Mesenchymal stem cell (in vitro differentiated cells and primary cell): ENCODE results near the gene REXO4.

Experiments used
- DNase-seq: peaks from one replicate; pipeline ENCODE4 v3.0.0-alpha.2; 2013
- H2AFZ ChIP-seq: one replicate; pipeline ENCODE4 v1.6.1; 2013; ENCODE audit warnings: low read depth, mild to moderate bottlenecking, control low read depth, inconsistent platforms, low read length, moderate library complexity
- H2AK5ac ChIP-seq: 2 replicates; pipeline ENCODE4 v1.6.1; 2013; ENCODE audit warnings: low read length, moderate library complexity, mild to moderate bottlenecking, inconsistent platforms; ENCODE audit not compliant: severe bottlenecking
- H2BK120ac ChIP-seq: one replicate; pipeline ENCODE4 v1.6.1; 2013; ENCODE audit warnings: low read depth, mild to moderate bottlenecking, inconsistent platforms, low read length, moderate library complexity
- H2BK12ac ChIP-seq, 2 experiments: one replicate each; pipeline ENCODE4 v1.6.1; 2013; ENCODE audit warnings: inconsistent platforms in 2 of 2, low read length in 2 of 2, mild to moderate bottlenecking in 2 of 2, moderate library complexity in 2 of 2, control low read depth in 1 of 2
- H2BK15ac ChIP-seq: one replicate; pipeline ENCODE4 v1.6.1; 2013; ENCODE audit warnings: mild to moderate bottlenecking, low read depth, inconsistent platforms; ENCODE audit not compliant: poor library complexity, severe bottlenecking
- H2BK5ac ChIP-seq: 2 replicates; pipeline ENCODE4 v1.6.1; 2013; ENCODE audit warnings: low read depth, mild to moderate bottlenecking, low read length, control low read depth, inconsistent platforms; ENCODE audit not compliant: poor library complexity, severe bottlenecking
- H3K14ac ChIP-seq, 2 experiments: one replicate each; pipeline ENCODE4 v1.6.1; 2013; ENCODE audit warnings: inconsistent platforms in 2 of 2, low read length in 2 of 2, control low read depth in 1 of 2, mild to moderate bottlenecking in 1 of 2, moderate library complexity in 1 of 2
- H3K18ac ChIP-seq, 2 experiments: one replicate each; pipeline ENCODE4 v1.6.1; 2013; ENCODE audit warnings: inconsistent platforms in 2 of 2, low read length in 2 of 2, control low read depth in 1 of 2, low read depth in 1 of 2, mild to moderate bottlenecking in 1 of 2
- H3K23ac ChIP-seq, 2 experiments: one replicate each; pipeline ENCODE4 v1.6.1; 2013; ENCODE audit warnings: inconsistent platforms in 2 of 2, low read length in 2 of 2, mild to moderate bottlenecking in 2 of 2, moderate library complexity in 2 of 2, control low read depth in 1 of 2
- H3K27ac ChIP-seq: 2 replicates; pipeline ENCODE4 v1.5.1; 2013; ENCODE audit warnings: mild to moderate bottlenecking, moderate library complexity, low read length, control low read depth, inconsistent platforms; ENCODE audit not compliant: poor library complexity, severe bottlenecking
- H3K27me3 ChIP-seq, 2 experiments: 2 replicates each; pipeline versions ENCODE4 v1.6.1 to v1.7.0; 2013; ENCODE audit warnings: low read length in 2 of 2, mild to moderate bottlenecking in 2 of 2, moderate library complexity in 2 of 2, control low read depth in 1 of 2, inconsistent platforms in 1 of 2; ENCODE audit not compliant: control insufficient read depth in 1 of 2, insufficient read depth in 1 of 2
- H3K36me3 ChIP-seq, 2 experiments: 2 replicates each; pipeline versions ENCODE4 v1.6.1 to v1.7.0; 2013; ENCODE audit warnings: low read length in 2 of 2, control low read depth in 1 of 2, inconsistent platforms in 1 of 2, low read depth in 1 of 2, mild to moderate bottlenecking in 1 of 2; ENCODE audit not compliant: insufficient read depth in 2 of 2, control insufficient read depth in 1 of 2
- H3K4ac ChIP-seq, 2 experiments: one replicate each; pipeline ENCODE4 v1.6.1; 2013; ENCODE audit warnings: inconsistent platforms in 2 of 2, low read length in 2 of 2, mild to moderate bottlenecking in 2 of 2, moderate library complexity in 2 of 2, control low read depth in 1 of 2, low read depth in 1 of 2
- H3K4me1 ChIP-seq: 2 replicates; pipeline ENCODE4 v1.6.1; 2013; ENCODE audit warnings: low read depth, low read length, control low read depth; ENCODE audit not compliant: control insufficient read depth, insufficient read depth
- H3K4me2 ChIP-seq: 2 replicates; pipeline ENCODE4 v1.6.1; 2013; ENCODE audit warnings: low read length, mild to moderate bottlenecking, inconsistent platforms; ENCODE audit not compliant: poor library complexity, severe bottlenecking
- H3K4me3 ChIP-seq, 2 experiments: 2 replicates each; pipeline versions ENCODE4 v1.5.1 to v1.7.0; 2013; ENCODE audit warnings: low read length in 2 of 2, mild to moderate bottlenecking in 2 of 2, control low read depth in 1 of 2, low read depth in 1 of 2; ENCODE audit not compliant: insufficient read depth in 1 of 2
- H3K79me1 ChIP-seq: replicated peaks from 2 replicates; pipeline ENCODE4 v1.6.1; 2013; ENCODE audit warnings: mild to moderate bottlenecking, control low read depth, low read length, inconsistent platforms; ENCODE audit not compliant: poor library complexity, severe bottlenecking
- H3K9ac ChIP-seq: 2 replicates; pipeline ENCODE4 v1.7.0; 2013; ENCODE audit warnings: mild to moderate bottlenecking, low read length, moderate library complexity
- H3K9me3 ChIP-seq: 2 replicates; pipeline ENCODE4 v1.7.0; 2013; ENCODE audit warnings: mild to moderate bottlenecking, low read length; ENCODE audit not compliant: control insufficient read depth
- H4K8ac ChIP-seq: one replicate; pipeline ENCODE4 v1.6.1; 2013; ENCODE audit warnings: inconsistent platforms, mild to moderate bottlenecking, low read length, moderate library complexity
- H4K91ac ChIP-seq: one replicate; pipeline ENCODE4 v1.6.1; 2013; ENCODE audit warnings: mild to moderate bottlenecking, low read length, inconsistent platforms
- WGBS: methylation state at CpG from one replicate; pipeline ENCODE4 v1.1.7; 2013; ENCODE audit warnings: mixed read lengths; 5-methylcytosine and 5-hydroxymethylcytosine counted together

Gene REXO4

GRCh38 chr9:133423216-133423615 is 5.4 kb upstream of the REXO4 start:
- Histone ChIP-seq H2BK5ac (no peak overlapping the region), H3K27ac (no peak overlapping the region), H3K4me3 (no peak overlapping the region), H3K4me2 (no peak overlapping the region), H3K9me3 (no peaks in the 10 kb centered on the region), H3K14ac (no peak overlapping the region), H3K4me1 (peaks cover 3% of the 10 kb centered on the region), H2BK15ac (peak overlapping the region; percentile 96), H3K36me3 (no peaks in the 10 kb centered on the region), H3K4ac (peak overlapping the region in 1 of 2 experiments; percentile 76), H2BK120ac (no peak overlapping the region), H4K91ac (peak overlapping the region; percentile 95), H3K79me1 (no peaks in the 10 kb centered on the region), H4K8ac (peak overlapping the region; percentile 87), H3K18ac (peak overlapping the region; percentile 61 to 90), H2BK12ac (peak overlapping the region; percentile 38 to 97), H3K23ac (no peak overlapping the region), H3K27me3 (peaks cover 13 to 16% of the 10 kb centered on the region in 2 experiments), H2AK5ac (no peak overlapping the region), H2AFZ (peak overlapping the region; percentile 14), H3K9ac (no peak overlapping the region)
- WGBS: 23% methylated on average over 3 of the region's 3 CpGs
- DNase-seq: peak; percentile 89

GRCh38 chr9:133421615-133422542 is 4.1 kb upstream of the REXO4 start, which contains the start of gene ADAMTS13:
Gene ADAMTS13 (plus strand): TSS chr9:133422367. CDS start chr9:133422444, 77 bp downstream.
- Histone ChIP-seq H3K23ac (peak within 1 kb of the TSS in 1 of 2 experiments; percentile 14), H3K4ac (peak within 1 kb of the TSS; percentile 32 to 37), H3K9me3 (no peaks in the 10 kb centered on the region), H2BK5ac (no peak within 1 kb of the TSS), H2AK5ac (no peak within 1 kb of the TSS), H2AFZ (no peak within 1 kb of the TSS), H4K91ac (peak within 1 kb of the TSS; percentile 76), H3K79me1 (no peaks in the 10 kb centered on the region), H2BK120ac (peak within 1 kb of the TSS; percentile 69), H3K4me2 (no peak within 1 kb of the TSS), H2BK15ac (no peak within 1 kb of the TSS), H3K9ac (no peak within 1 kb of the TSS), H3K4me3 (no peak within 1 kb of the TSS), H3K18ac (peak within 1 kb of the TSS; percentile 53 to 90), H3K4me1 (peaks cover 6% of the 10 kb centered on the region), H3K27ac (no peak within 1 kb of the TSS), H3K27me3 (peaks cover 0 to 4% of the 10 kb centered on the region in 2 experiments), H2BK12ac (peak within 1 kb of the TSS; percentile 1 to 92), H3K14ac (no peak within 1 kb of the TSS), H3K36me3 (no peaks in the 10 kb centered on the region), H4K8ac (peak within 1 kb of the TSS; percentile 50)
- peak; percentile 47 for DNase-seq
- 53% methylated on average over 23 of the region's 23 CpGs for WGBS

- Histone ChIP-seq H2BK12ac (no peak overlapping the region), H3K9me3 (no peaks in the 10 kb centered on the region), H3K9ac (no peak overlapping the region), H2BK120ac (no peak overlapping the region), H3K36me3 (peaks cover 4 to 9% of the 10 kb centered on the region in 2 experiments), H4K8ac (no peak overlapping the region), H3K18ac (no peak overlapping the region), H3K27me3 (no peaks in the 10 kb centered on the region), H3K4me1 (peaks cover 14% of the 10 kb centered on the region), H3K4ac (no peak overlapping the region), H2AFZ (no peak overlapping the region), H2BK5ac (no peak overlapping the region), H3K23ac (no peak overlapping the region), H2BK15ac (no peak overlapping the region), H3K27ac (no peak overlapping the region), H4K91ac (no peak overlapping the region), H3K4me3 (no peak overlapping the region), H3K14ac (no peak overlapping the region), H3K79me1 (no peaks in the 10 kb centered on the region), H2AK5ac (no peak overlapping the region), H3K4me2 (no peak overlapping the region)
- peak; percentile 10 for DNase-seq
- 90% methylated on average over 5 of the region's 5 CpGs for WGBS
These were observed 2.6 kb upstream of the REXO4 start for GRCh38 chr9:133420392-133420827.

GRCh38 chr9:133419005-133419404 is 1.2 kb upstream of the REXO4 start:
- WGBS: 61% methylated on average over 13 of the region's 13 CpGs
- Histone ChIP-seq H2BK15ac (no peak overlapping the region), H3K4me1 (peaks cover 14% of the 10 kb centered on the region)

More at GRCh38 chr9:133419005-133419404, 1.2 kb upstream of the REXO4 start:
- Histone ChIP-seq H3K36me3 (peaks cover 11 to 23% of the 10 kb centered on the region in 2 experiments), H3K9ac (peak overlapping the region; percentile 90), H3K23ac (no peak overlapping the region), H3K14ac (no peak overlapping the region), H2AFZ (no peak overlapping the region), H2BK5ac (no peak overlapping the region), H2BK120ac (peak overlapping the region; percentile 9), H4K91ac (no peak overlapping the region), H3K9me3 (no peaks in the 10 kb centered on the region), H3K4me3 (peak overlapping the region in 1 of 2 experiments; percentile 86), H3K4me2 (no peak overlapping the region), H3K27me3 (no peaks in the 10 kb centered on the region), H3K79me1 (peaks cover 4% of the 10 kb centered on the region), H4K8ac (peak overlapping the region; percentile 33), H3K18ac (no peak overlapping the region), H3K4ac (no peak overlapping the region), H3K27ac (no peak overlapping the region), H2BK12ac (no peak overlapping the region), H2AK5ac (no peak overlapping the region)
- no peak for DNase-seq
